LNCAP (cell line): ENCODE measurements around the gene SPG7.

Source experiments
- CTCF ChIP-seq: fragments of 450-650 bp; IDR thresholded peaks from 2 replicates; pipeline ENCODE4 v1.5.1; 2017; ENCODE audit warnings: mild to moderate bottlenecking

SPG7 gene

DNA sequence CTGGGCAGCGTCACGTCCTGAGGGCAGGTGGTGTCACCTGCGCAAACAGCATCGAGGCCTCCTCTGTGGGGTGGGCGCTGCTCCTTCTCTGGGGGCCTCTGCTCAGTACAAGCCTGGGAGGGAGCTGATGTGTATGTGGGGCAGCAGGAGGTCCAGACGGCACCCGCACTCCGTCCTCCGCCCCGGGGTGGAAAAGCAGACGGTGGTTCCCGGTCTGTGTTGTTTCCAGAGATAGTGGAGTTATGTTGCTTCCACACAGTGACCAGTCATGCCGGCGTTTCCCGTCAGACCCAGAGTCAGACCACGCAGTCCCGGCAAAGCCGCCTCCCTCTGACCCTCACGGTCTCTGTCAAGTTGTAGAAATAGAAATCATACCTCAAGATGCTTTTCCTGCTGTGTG lies 38.6 kb downstream of the SPG7 start:
- TF ChIP-seq CTCF, result no peak

DNA sequence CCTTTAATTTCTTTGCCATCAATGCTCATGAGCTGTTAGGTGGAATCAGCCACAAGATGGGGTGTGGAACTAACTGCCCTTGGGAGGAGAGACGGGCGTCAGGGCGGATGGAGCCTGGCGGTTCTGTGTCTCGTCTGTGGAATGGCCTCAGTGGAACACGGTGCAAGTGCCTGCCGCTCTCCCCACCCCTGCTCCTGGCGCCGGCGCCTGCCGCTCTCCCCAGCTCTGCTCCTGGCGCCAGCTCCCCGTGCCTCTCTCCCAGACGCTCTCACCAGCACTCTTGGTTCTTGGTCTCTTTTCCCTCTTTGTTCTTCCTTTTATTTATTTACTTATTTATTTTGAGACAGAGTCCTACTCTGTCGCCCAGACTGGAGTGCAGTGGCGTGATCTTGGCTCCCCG lies 39.1 kb downstream of the SPG7 start:
- no peak for TF ChIP-seq CTCF

- TF ChIP-seq CTCF, result no peak
These were observed 39.7 kb downstream of the SPG7 start for GRCh38 chr16:89547860-89548259.

- TF ChIP-seq CTCF, result no peak
These were observed 40.3 kb downstream of the SPG7 start for GRCh38 chr16:89548344-89549006.

DNA sequence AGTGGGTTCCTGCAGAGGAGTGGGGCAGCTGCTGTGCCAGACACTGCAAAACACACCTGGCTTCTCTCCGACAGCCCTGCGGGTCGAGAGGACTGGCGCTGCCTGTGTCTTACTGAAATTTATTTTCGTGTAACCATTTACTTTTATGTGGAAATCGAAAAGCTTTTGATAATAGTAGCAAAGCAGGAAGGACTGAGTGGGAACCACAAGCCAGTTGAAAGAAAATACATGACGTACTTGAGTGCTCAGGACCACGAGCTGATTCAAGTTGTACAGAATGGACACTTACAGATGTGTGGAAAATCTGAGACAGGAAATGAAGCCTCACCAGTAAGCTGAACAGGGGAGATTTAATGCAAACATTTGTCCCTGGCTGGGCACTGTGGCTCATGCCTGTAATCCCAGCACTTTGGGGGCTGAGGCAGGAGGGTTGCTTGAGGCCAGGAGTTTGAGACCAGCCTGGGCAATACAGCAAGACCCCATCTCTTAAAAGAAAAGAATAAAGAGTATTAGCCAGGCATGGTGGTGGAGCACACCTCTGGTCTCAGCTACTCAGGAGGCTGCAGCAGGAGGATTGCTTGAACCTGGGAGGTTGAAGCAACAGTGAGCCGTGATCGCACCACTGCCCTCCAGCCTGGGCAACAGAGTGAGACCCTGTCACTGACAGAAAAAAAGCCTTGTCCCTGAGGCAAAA lies 41.0 kb downstream of the SPG7 start:
- TF ChIP-seq CTCF, result no peak

- no peak for TF ChIP-seq CTCF
These were observed 42.3 kb downstream of the SPG7 start for GRCh38 chr16:89550421-89551007.

GRCh38 chr16:89552329-89552728 lies 44.1 kb downstream of the SPG7 start:
- no peak for TF ChIP-seq CTCF
